ENCODE results near the gene VILL.

GRCh38 chr3:37957539-37957936 lies 33.0 kb upstream of the VILL start:
- no peak for TF ChIP-seq POLR2A (IDR thresholded peaks at IDR 0.05)
- TF ChIP-seq CTCF (IDR thresholded peaks at IDR 0.05): no peak
- TF ChIP-seq POLR2AphosphoS5 (IDR thresholded peaks at IDR 0.05): no peak

Data from upper lobe of left lung (tissue), 4 donors.